Adrenal gland (tissue), 12 donors: ENCODE data around the gene HOXD9. TPM values are rescaled to one million over a fixed set of nuclear protein-coding genes. Genes with fewer than 3 reads are reported as not detected.
A peak's percentile ranks its signal among the peaks of the same experiment; 100 is the strongest.

Source experiments
- DNase-seq, 7 donors: peaks; one replicate each; pipeline ENCODE4 v3.0.0-alpha.2; 2019 to 2020
- H3K27ac ChIP-seq, 5 donors: fragments of 200-600 bp; sonication (generic) in 4 of 5; 1 replicate in 3 of 5; 2 replicates in 2 of 5; pipeline versions ENCODE4 v1.5.1 to v1.8.0; 2016 to 2020; ENCODE audit warnings: mild to moderate bottlenecking in 1 of 5
- H3K27me3 ChIP-seq: fragments of 200-600 bp; 2 replicates; pipeline ENCODE4 v1.8.0; 2021
- H3K36me3 ChIP-seq, 2 donors: fragments of 200-600 bp; replicated peaks in 1 of 2; 1 replicate in 1 of 2; 2 replicates in 1 of 2; pipeline versions ENCODE4 v1.5.1 to v1.8.0; 2018 to 2022
- H3K4me1 ChIP-seq, 2 donors: fragments of 200-600 bp; replicated peaks in 1 of 2; 1 replicate in 1 of 2; 2 replicates in 1 of 2; pipeline versions ENCODE4 v1.5.1 to v1.8.0; 2018 to 2021
- H3K4me3 ChIP-seq, 4 donors: fragments of 200-600 bp; sonication (generic) in 3 of 4; one replicate each; pipeline ENCODE4 v1.5.1; 2016 to 2018
- H3K9me3 ChIP-seq, 3 donors: fragments of 200-600 bp; sonication (generic) in 1 of 3; replicated peaks in 1 of 3; 1 replicate in 2 of 3; 2 replicates in 1 of 3; pipeline versions ENCODE4 v1.5.1 to v1.8.0; 2016 to 2021
- POLR2A ChIP-seq, 2 donors: fragments of 450-650 bp; IDR thresholded peaks; one replicate each; pipeline ENCODE4 v1.6.1; 2017; ENCODE audit warnings: antibody characterized with exemption in 2 of 2, mild to moderate bottlenecking in 2 of 2, moderate library complexity in 1 of 2
- WGBS, 4 donors: extraction: QIAGEN DNeasy Blood & Tissue Kit in 2 of 4; methylation state at CpG; one replicate each; pipeline versions ENCODE4 v1.1.5 to v1.1.7; 2013 to 2017; 5-methylcytosine and 5-hydroxymethylcytosine counted together
- intact Hi-C, 2 donors: fragments of 100-400 bp; cut with DNase I; formaldehyde crosslinking; loops; one replicate each; pipeline versions ENCODE4 v1.14.1 to v1.15.0; 2022 to 2023
- polyA plus RNA-seq, 3 donors: library from polyadenylated mRNA; stranded (reverse); fragments of 200-250 nt in 2 of 3; fragments of 350-450 nt in 1 of 3; fragmentation: Illumina TruSeq in 1 of 3; extraction: RNeasy Lipid Tissue Mini Kit (QIAGEN cat#74804) in 1 of 3; gene quantifications; one replicate each; pipeline ENCODE4 v1.2.3, GENCODE V29; 2013 to 2014
- total RNA-seq, 9 donors: library from RNA; depleted of rRNA in 4 of 9; stranded (reverse); fragments of >200 nt in 4 of 9; fragments of 120-200 nt in 1 of 9; fragmentation: NEBNext Ultra II Directional in 1 of 9; extraction: Animal tissue kit (Norgen Biotek cat#: 25700) in 1 of 9; gene quantifications; one replicate each; pipeline versions ENCODE4 v1.1.0 to v1.2.4, GENCODE V29; 2013 to 2023
- TF ChIP-seq, protein P1 (sequence below), 6 experiments: fragments of 450-650 bp in 4 of 6; fragments of 200-600 bp in 2 of 6; sonication (generic) in 1 of 6; IDR thresholded peaks; 1 replicate in 5 of 6; 2 replicates in 1 of 6; pipeline versions ENCODE4 v1.5.1 to v1.8.0; 2016 to 2021; ENCODE audit warnings: antibody characterized with exemption in 6 of 6, mild to moderate bottlenecking in 2 of 6, moderate library complexity in 1 of 6
- donor health status: healthy with polysubstance abuse.
- donor health status: Bipolar disorder and iron deficiency.
- donor health status: DM: yes; HTN: yes; CAD: no.
- donor health status: DM: no; HTN: no; CAD: no.
- donor health status: DM: no; HTN: no; CAD: no.
- donor health status: DM: yes; HTN: yes; CAD: no.

Gene HOXD9
- total and polyA plus RNA-seq, 12 donors, result 2.4 to 35.6 (median 7.5) TPM

GRCh38 chr2:176114930-176115625 is 7.4 kb upstream of the HOXD9 start:
- WGBS, 4 donors, result 47 to 59% (median 52%) methylated on average over 15 to 16 of the region's 16 CpGs
- TF ChIP-seq, protein P1, sequence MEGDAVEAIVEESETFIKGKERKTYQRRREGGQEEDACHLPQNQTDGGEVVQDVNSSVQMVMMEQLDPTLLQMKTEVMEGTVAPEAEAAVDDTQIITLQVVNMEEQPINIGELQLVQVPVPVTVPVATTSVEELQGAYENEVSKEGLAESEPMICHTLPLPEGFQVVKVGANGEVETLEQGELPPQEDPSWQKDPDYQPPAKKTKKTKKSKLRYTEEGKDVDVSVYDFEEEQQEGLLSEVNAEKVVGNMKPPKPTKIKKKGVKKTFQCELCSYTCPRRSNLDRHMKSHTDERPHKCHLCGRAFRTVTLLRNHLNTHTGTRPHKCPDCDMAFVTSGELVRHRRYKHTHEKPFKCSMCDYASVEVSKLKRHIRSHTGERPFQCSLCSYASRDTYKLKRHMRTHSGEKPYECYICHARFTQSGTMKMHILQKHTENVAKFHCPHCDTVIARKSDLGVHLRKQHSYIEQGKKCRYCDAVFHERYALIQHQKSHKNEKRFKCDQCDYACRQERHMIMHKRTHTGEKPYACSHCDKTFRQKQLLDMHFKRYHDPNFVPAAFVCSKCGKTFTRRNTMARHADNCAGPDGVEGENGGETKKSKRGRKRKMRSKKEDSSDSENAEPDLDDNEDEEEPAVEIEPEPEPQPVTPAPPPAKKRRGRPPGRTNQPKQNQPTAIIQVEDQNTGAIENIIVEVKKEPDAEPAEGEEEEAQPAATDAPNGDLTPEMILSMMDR (IDR thresholded peaks at IDR 0.05), result no peak
- no peak for TF ChIP-seq POLR2A (IDR thresholded peaks at IDR 0.05)
- no peaks in the 10 kb centered on the region for H3K4me1 ChIP-seq
- no peak overlapping the region for H3K4me3 ChIP-seq
- H3K9me3 ChIP-seq, result no peaks in the 10 kb centered on the region
- no peak overlapping the region for H3K27ac ChIP-seq
- peaks cover 100% of the 10 kb centered on the region for H3K27me3 ChIP-seq
- no peak for DNase-seq
- H3K36me3 ChIP-seq, result no peaks in the 10 kb centered on the region
- intact Hi-C loops, result no loop called here

DNA sequence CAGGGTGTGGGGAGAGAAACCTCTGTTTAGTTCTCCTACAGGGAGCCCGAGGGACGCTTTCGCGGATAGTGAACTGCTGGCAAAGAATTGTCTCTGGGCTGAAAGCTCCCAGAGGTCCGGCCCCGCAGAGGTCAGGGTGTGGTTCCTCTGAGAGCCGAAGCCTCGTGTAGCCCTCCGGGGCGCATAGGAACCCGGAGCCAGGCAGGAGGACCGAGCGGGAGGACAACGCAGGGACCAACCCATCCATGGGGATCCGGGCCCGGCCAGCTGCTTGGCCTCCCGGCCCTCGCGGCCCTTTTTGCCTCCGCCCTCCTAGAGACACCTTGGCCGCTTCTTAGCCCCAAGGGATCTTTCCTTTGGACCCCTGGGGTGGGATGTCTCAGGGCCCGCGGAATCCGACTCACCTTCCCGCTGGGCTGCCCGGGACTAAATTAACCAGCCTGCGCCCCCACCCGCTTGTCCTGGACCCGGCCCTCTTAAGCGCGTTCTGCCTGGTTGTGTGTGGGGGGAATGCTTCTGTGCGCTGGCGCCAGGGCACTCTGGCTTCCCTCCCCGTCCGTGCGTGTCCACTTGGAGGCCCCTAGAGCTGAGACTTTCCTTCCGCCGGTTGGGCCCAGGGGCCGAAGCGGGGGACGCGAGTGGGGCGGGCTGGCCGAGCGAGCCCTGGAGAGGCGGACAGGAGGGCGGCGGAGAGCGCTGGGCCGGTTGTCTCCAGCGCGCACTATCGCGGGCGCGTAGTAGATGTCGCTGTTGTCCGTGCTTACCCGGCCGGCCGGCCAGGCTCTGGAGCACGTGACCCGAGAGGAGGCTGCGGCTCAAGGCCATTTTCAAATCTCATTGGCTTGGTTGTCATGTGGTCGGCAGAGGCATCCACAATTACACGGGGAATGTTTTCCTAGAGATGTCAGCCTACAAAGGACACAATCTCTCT is 6.4 kb upstream of the HOXD9 start, which contains the start of gene HOXD10:
Gene HOXD10 (plus strand): TSS at position 896 of the 931 bp plus-strand sequence. CDS start 56 bp downstream, outside the sequence.
- Histone ChIP-seq H3K9me3 (no peaks in the 10 kb centered on the region), H3K27me3 (peaks cover 95% of the 10 kb centered on the region), H3K4me1 (no peaks in the 10 kb centered on the region), H3K4me3 (peak within 1 kb of the TSS in 1 of 4 donors; percentile 12), H3K27ac (no peak within 1 kb of the TSS), H3K36me3 (no peaks in the 10 kb centered on the region)
- WGBS, 4 donors, result 17 to 38% (median 20%) methylated on average over 14 to 66 of the region's 66 CpGs
- intact Hi-C loops, result no loop called here
- TF ChIP-seq, protein P1 (IDR thresholded peaks at IDR 0.05), result peak in 3 of 6 experiments; percentile 4 to 24 (median 6)
- TF ChIP-seq POLR2A (IDR thresholded peaks at IDR 0.05), result no peak
- DNase-seq, result peak in 3 of 7 donors; percentile 46 to 63 (median 49)

DNA sequence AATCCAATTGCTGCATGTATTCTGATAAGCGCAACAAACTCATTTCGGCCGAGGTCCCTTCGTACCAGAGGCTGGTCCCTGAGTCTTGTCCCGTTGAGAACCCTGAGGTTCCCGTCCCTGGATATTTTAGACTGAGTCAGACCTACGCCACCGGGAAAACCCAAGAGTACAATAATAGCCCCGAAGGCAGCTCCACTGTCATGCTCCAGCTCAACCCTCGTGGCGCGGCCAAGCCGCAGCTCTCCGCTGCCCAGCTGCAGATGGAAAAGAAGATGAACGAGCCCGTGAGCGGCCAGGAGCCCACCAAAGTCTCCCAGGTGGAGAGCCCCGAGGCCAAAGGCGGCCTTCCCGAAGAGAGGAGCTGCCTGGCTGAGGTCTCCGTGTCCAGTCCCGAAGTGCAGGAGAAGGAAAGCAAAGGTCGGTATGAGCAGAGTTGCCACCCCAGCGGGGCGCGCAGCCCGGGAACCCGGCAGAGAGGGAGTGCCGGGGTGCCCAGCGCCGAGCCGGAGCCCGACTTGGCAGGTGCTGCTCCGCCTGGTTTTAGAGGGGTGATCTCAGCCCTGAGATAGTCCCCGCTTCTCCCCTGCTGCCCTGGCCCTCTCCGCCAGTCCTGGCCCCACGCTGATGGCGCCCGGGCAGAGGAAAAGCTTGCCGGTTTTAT is 5.2 kb upstream of the HOXD9 start:
- no peak overlapping the region for H3K27ac ChIP-seq
- no peak overlapping the region for H3K4me3 ChIP-seq
- H3K9me3 ChIP-seq, result no peaks in the 10 kb centered on the region
- WGBS, 4 donors, result 26 to 40% (median 32%) methylated on average over 25 to 40 of the region's 40 CpGs
- H3K36me3 ChIP-seq, result no peaks in the 10 kb centered on the region
- no peak for DNase-seq
- intact Hi-C loops, result no loop called here
- TF ChIP-seq, protein P1 (IDR thresholded peaks at IDR 0.05), result no peak
- no peak for TF ChIP-seq POLR2A (IDR thresholded peaks at IDR 0.05)
- H3K4me1 ChIP-seq, result peaks cover 0 to 8% of the 10 kb centered on the region in 2 donors
- peaks cover 91% of the 10 kb centered on the region for H3K27me3 ChIP-seq
